Gastrocnemius medialis (tissue), 4 donors: ENCODE measurements around the gene CALN1. TPM values are rescaled to one million over a fixed set of nuclear protein-coding genes. Genes with fewer than 3 reads are reported as not detected.

Experiments
- ATAC-seq, 2 donors: fragments of 150-250 bp; one replicate each; pipeline ENCODE4 v1.9.1; 2016
- DNase-seq, 2 donors: peaks; one replicate each; pipeline ENCODE4 v3.0.0-alpha.2; 2019
- H3K27ac ChIP-seq, 4 donors: fragments of 200-600 bp; sonication (generic); 1 replicate in 1 of 4; 2 replicates in 3 of 4; pipeline ENCODE4 v1.5.1; 2016 to 2018; ENCODE audit warnings: mild to moderate bottlenecking in 2 of 4, moderate library complexity in 1 of 4
- H3K27me3 ChIP-seq, 3 donors: fragments of 200-600 bp; sonication (generic) in 2 of 3; 1 replicate in 1 of 3; 2 replicates in 2 of 3; pipeline versions ENCODE4 v1.5.1 to v1.6.0; 2016 to 2019; ENCODE audit warnings: mild to moderate bottlenecking in 1 of 3, moderate library complexity in 1 of 3
- H3K36me3 ChIP-seq, 2 donors: fragments of 200-600 bp; sonication (generic) in 1 of 2; one replicate each; pipeline ENCODE4 v1.5.1; 2017 to 2018
- H3K4me1 ChIP-seq, 2 donors: fragments of 200-600 bp; sonication (generic) in 1 of 2; one replicate each; pipeline ENCODE4 v1.5.1; 2016 to 2017; ENCODE audit warnings: mild to moderate bottlenecking in 2 of 2
- H3K4me3 ChIP-seq, 4 donors: fragments of 200-600 bp; sonication (generic) in 3 of 4; 1 replicate in 1 of 4; 2 replicates in 3 of 4; pipeline ENCODE4 v1.5.1; 2016 to 2019; ENCODE audit warnings: mild to moderate bottlenecking in 2 of 4
- H3K9me3 ChIP-seq, 3 donors: fragments of 200-600 bp; sonication (generic) in 2 of 3; 1 replicate in 1 of 3; 2 replicates in 2 of 3; pipeline ENCODE4 v1.5.1; 2016 to 2019
- CTCF ChIP-seq, 5 experiments: fragments of 450-650 bp in 3 of 5; fragments of 200-600 bp in 2 of 5; sonication (generic) in 2 of 5; IDR thresholded peaks in 4 of 5; conservative IDR thresholded peaks in 1 of 5; 1 replicate in 4 of 5; 2 replicates in 1 of 5; pipeline ENCODE4 v1.5.1; 2016 to 2019; ENCODE audit warnings: antibody characterized with exemption in 5 of 5, mild to moderate bottlenecking in 3 of 5, moderate library complexity in 3 of 5
- POLR2A ChIP-seq, 2 donors: fragments of 450-650 bp; IDR thresholded peaks; one replicate each; pipeline ENCODE4 v1.6.1; 2017; ENCODE audit warnings: antibody characterized with exemption in 2 of 2, mild to moderate bottlenecking in 2 of 2, moderate library complexity in 2 of 2
- in situ Hi-C, 4 donors: fragments of 200-750 bp; cut with MboI; loops; one replicate each; pipeline versions ENCODE4 v1.15.0 to v1.8.0; 2017; ENCODE audit warnings: low sequenced_read_pairs in 4 of 4
- intact Hi-C: fragments of 100-400 bp; cut with DNase I; formaldehyde crosslinking; loops from one replicate; pipeline ENCODE4 v1.15.1; 2023; ENCODE audit warnings: low total_unique reads
- total RNA-seq, 4 donors: library from RNA; depleted of rRNA; stranded (reverse); fragments of >200 nt; gene quantifications; one replicate each; pipeline versions ENCODE4 v1.1.0 to v1.2.3, GENCODE V29; 2016

Gene CALN1
- total RNA-seq, 4 donors from 2014 or later: not detected

GRCh38 chr7:71731740-71732139, 680.4 kb downstream of the CALN1 start:
- H3K36me3 ChIP-seq: no peaks in the 10 kb centered on the region
- in situ Hi-C loops (no loop called here), intact Hi-C loops (loop anchor here (2.0 to 5.0 kb wide), 3 partner anchors 494 to 875 kb away; no protein-coding TSS in a partner anchor)
- no peak overlapping the region for H3K27ac ChIP-seq
- no peaks in the 10 kb centered on the region for H3K9me3 ChIP-seq
- peaks cover 0 to 3% of the 10 kb centered on the region in 2 donors for H3K4me1 ChIP-seq
- DNase-seq (no peak), ATAC-seq (no peak)
- no peak overlapping the region for H3K4me3 ChIP-seq
- TF ChIP-seq CTCF (IDR thresholded peaks at IDR 0.05 in 4 of 5, conservative IDR thresholded peaks at IDR 0.05 in 1 of 5) (no peak), POLR2A (IDR thresholded peaks at IDR 0.05) (no peak)
- no peaks in the 10 kb centered on the region for H3K27me3 ChIP-seq
